ENCODE data around the gene PCSK2. TPM values are rescaled to one million over a fixed set of nuclear protein-coding genes. Genes with fewer than 3 reads are reported as not detected.

PCSK2 gene
- total RNA-seq, 1 experiment from 2014 or later, result not detected

GRCh38 chr20:17327185-17328148 is 100.6 kb downstream of the PCSK2 start:
- DNase-seq (ENCODE audit: low read depth), result no peak

GRCh38 chr20:17334932-17335331 is 108.1 kb downstream of the PCSK2 start:
- DNase-seq (ENCODE audit: low read depth), result no peak

GRCh38 chr20:17339000-17339399 is 112.2 kb downstream of the PCSK2 start:
- no peak for DNase-seq (ENCODE audit: low read depth)

- DNase-seq (ENCODE audit: low read depth), result no peak
Observed at GRCh38 chr20:17343091-17343490, 116.3 kb downstream of the PCSK2 start.

GRCh38 chr20:17343656-17344452 is 117.0 kb downstream of the PCSK2 start:
- no peak for DNase-seq (ENCODE audit: low read depth)

GRCh38 chr20:17344790-17345189 is 118.0 kb downstream of the PCSK2 start:
- DNase-seq (ENCODE audit: low read depth), result no peak

GRCh38 chr20:17345321-17345720 is 118.5 kb downstream of the PCSK2 start:
- DNase-seq (ENCODE audit: low read depth), result no peak

- DNase-seq (ENCODE audit: low read depth), result no peak
Observed at GRCh38 chr20:17350321-17350720, 123.5 kb downstream of the PCSK2 start.

- DNase-seq (ENCODE audit: low read depth), result no peak
Observed at GRCh38 chr20:17357238-17357637, 130.4 kb downstream of the PCSK2 start.

- no peak for DNase-seq (ENCODE audit: low read depth)
Observed at GRCh38 chr20:17358854-17359253, 132.0 kb downstream of the PCSK2 start.

- no peak for DNase-seq (ENCODE audit: low read depth)
Observed at GRCh38 chr20:17364681-17365080, 137.8 kb downstream of the PCSK2 start.

GRCh38 chr20:17365831-17366230 is 139.0 kb downstream of the PCSK2 start:
- no peak for DNase-seq (ENCODE audit: low read depth)

- DNase-seq (ENCODE audit: low read depth), result no peak
Observed at GRCh38 chr20:17369506-17369905, 142.7 kb downstream of the PCSK2 start.

- DNase-seq (ENCODE audit: low read depth), result no peak
Observed at GRCh38 chr20:17372806-17373440, 146.1 kb downstream of the PCSK2 start.

- no peak for DNase-seq (ENCODE audit: low read depth)
Observed at GRCh38 chr20:17374086-17374485, 147.2 kb downstream of the PCSK2 start.

- no peak for DNase-seq (ENCODE audit: low read depth)
Observed at GRCh38 chr20:17376031-17376430, 149.2 kb downstream of the PCSK2 start.

- DNase-seq (ENCODE audit: low read depth), result no peak
Observed at GRCh38 chr20:17377231-17377630, 150.4 kb downstream of the PCSK2 start.

GRCh38 chr20:17379651-17380050 is 152.8 kb downstream of the PCSK2 start:
- DNase-seq (ENCODE audit: low read depth), result no peak

- no peak for DNase-seq (ENCODE audit: low read depth)
Observed at GRCh38 chr20:17380801-17381200, 154.0 kb downstream of the PCSK2 start.

- DNase-seq (ENCODE audit: low read depth), result no peak
Observed at GRCh38 chr20:17381724-17382123, 154.9 kb downstream of the PCSK2 start.

- no peak for DNase-seq (ENCODE audit: low read depth)
Observed at GRCh38 chr20:17385798-17386197, 159.0 kb downstream of the PCSK2 start.

GRCh38 chr20:17390655-17391054 is 163.8 kb downstream of the PCSK2 start:
- DNase-seq (ENCODE audit: low read depth), result no peak
